Measurements from ENCODE around the gene ZSWIM9. TPM values are rescaled to one million over a fixed set of nuclear protein-coding genes. Genes with fewer than 3 reads are reported as not detected.

ZSWIM9 gene
- total RNA-seq, 4 donors from 2014 or later = 4.0 to 15.2 (median 10.4) TPM

DNA sequence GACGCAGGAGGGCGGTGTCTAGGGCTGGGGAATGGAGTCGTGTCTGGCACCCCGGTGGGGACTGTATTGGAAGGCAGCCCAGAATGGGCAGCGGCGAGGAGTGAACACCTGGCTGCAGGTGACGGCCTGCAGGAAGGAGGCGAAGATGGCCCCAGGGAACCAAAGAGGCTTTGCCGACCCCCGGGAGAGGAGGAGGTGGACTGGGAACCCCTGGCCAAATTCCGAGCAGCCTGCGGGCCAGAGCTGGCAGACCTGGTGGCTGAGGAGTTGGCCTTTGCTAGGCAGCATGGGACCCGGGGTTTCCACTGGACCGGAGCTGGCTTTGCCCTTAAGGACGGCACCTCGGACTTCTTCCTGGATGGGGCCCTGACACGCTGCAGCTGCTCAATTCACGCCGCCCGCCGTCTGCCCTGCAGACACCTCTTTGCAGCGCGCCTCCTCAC is 25.9 kb downstream of the ZSWIM9 start:
- Histone ChIP-seq H3K4me1 (peaks cover 8 to 13% (median 11%) of the 10 kb centered on the region in 4 donors), H3K36me3 (peaks cover 0 to 9% (median 7%) of the 10 kb centered on the region in 4 donors), H3K27me3 (no peaks in the 10 kb centered on the region), H3K9me3 (no peaks in the 10 kb centered on the region), H3K4me3 (no peak overlapping the region), H3K27ac (replicated peaks in 1 of 4) (no peak overlapping the region)
- TF ChIP-seq CTCF (IDR thresholded peaks at IDR 0.05) = no peak
- no peak for TF ChIP-seq POLR2A (IDR thresholded peaks at IDR 0.05; ENCODE audit: low read depth)
- TF ChIP-seq EP300 (IDR thresholded peaks at IDR 0.05) = no peak
- intact Hi-C loops (cut with DNase I) = no loop called here
- 65% methylated on average over 15 of the region's 23 CpGs for WGBS
- no peak for DNase-seq (ENCODE audit: extremely low spot score)

GRCh38 chr19:48196933-48197665 is 26.6 kb downstream of the ZSWIM9 start:
- DNase-seq (ENCODE audit: extremely low spot score) = no peak
- Histone ChIP-seq H3K27me3 (no peaks in the 10 kb centered on the region), H3K27ac (replicated peaks in 1 of 4) (no peak overlapping the region), H3K4me1 (peaks cover 8 to 13% (median 11%) of the 10 kb centered on the region in 4 donors), H3K36me3 (peaks cover 0 to 9% (median 4%) of the 10 kb centered on the region in 4 donors), H3K9me3 (no peaks in the 10 kb centered on the region), H3K4me3 (no peak overlapping the region)
- intact Hi-C loops (cut with DNase I) = no loop called here
- TF ChIP-seq POLR2AphosphoS5 (IDR thresholded peaks at IDR 0.05) (no peak), POLR2A (IDR thresholded peaks at IDR 0.05; ENCODE audit: low read depth) (no peak), CTCF (IDR thresholded peaks at IDR 0.05) (no peak), EP300 (IDR thresholded peaks at IDR 0.05) (no peak)
- WGBS = 38% methylated on average over 13 of the region's 13 CpGs

GRCh38 chr19:48203222-48203793 is 32.8 kb downstream of the ZSWIM9 start:
- WGBS = 5% methylated on average over 5 of the region's 5 CpGs
- TF ChIP-seq POLR2AphosphoS5 (IDR thresholded peaks at IDR 0.05) (no peak), POLR2A (IDR thresholded peaks at IDR 0.05; ENCODE audit: low read depth) (no peak), CTCF (IDR thresholded peaks at IDR 0.05) (no peak), EP300 (IDR thresholded peaks at IDR 0.05) (no peak)
- Histone ChIP-seq H3K4me3 (peak overlapping the region; percentile 76 to 83 (median 78)), H3K27me3 (peaks cover 0 to 3% (median 0%) of the 10 kb centered on the region in 4 donors), H3K27ac (replicated peaks in 1 of 4) (peak overlapping the region; percentile 76 to 81 (median 80)), H3K4me1 (peaks cover 6 to 22% (median 16%) of the 10 kb centered on the region in 4 donors), H3K36me3 (no peaks in the 10 kb centered on the region), H3K9me3 (no peaks in the 10 kb centered on the region)
- DNase-seq (ENCODE audit: extremely low spot score) = no peak
- intact Hi-C loops (cut with DNase I) = loop anchor here (10.0 kb wide), 1 partner anchor 51 kb away; the partner anchor contains the start of gene CARD8

- H3K36me3 ChIP-seq = no peaks in the 10 kb centered on the region
- peaks cover 6 to 22% (median 16%) of the 10 kb centered on the region in 4 donors for H3K4me1 ChIP-seq
- H3K27me3 ChIP-seq = peaks cover 0 to 3% (median 0%) of the 10 kb centered on the region in 4 donors
- TF ChIP-seq POLR2A (IDR thresholded peaks at IDR 0.05; ENCODE audit: low read depth) (no peak), CTCF (IDR thresholded peaks at IDR 0.05) (peak in 1 of 3 experiments; percentile 37), POLR2AphosphoS5 (IDR thresholded peaks at IDR 0.05) (peak; percentile 72 to 96)
- H3K4me3 ChIP-seq = peak overlapping the region; percentile 76 to 83 (median 78)
- 1% methylated on average over 27 of the region's 34 CpGs for WGBS
- H3K27ac ChIP-seq (replicated peaks in 1 of 4) = peak overlapping the region; percentile 76 to 81 (median 80)
- intact Hi-C loops (cut with DNase I) = loop anchor here (10.0 kb wide), 1 partner anchor 51 kb away; the partner anchor contains the start of gene CARD8
- DNase-seq (ENCODE audit: extremely low spot score) = peak; percentile 96
- no peaks in the 10 kb centered on the region for H3K9me3 ChIP-seq
Observed at GRCh38 chr19:48203794-48204628, 33.5 kb downstream of the ZSWIM9 start.
